Epithelial cell of proximal tubule (primary cell): ENCODE measurements around the gene DDX24. TPM values are rescaled to one million over a fixed set of nuclear protein-coding genes. Genes with fewer than 3 reads are reported as not detected.

Experiments
- DNase-seq: peaks from one replicate; pipeline ENCODE4 v3.0.0-alpha.2; 2011; ENCODE audit warnings: low read depth
- H3K4me3 ChIP-seq: 2 replicates; pipeline ENCODE4 v1.5.1; 2011; ENCODE audit warnings: low read depth, mild to moderate bottlenecking, low read length
- total RNA-seq: library from RNA; depleted of rRNA; stranded (reverse); fragments of >200 nt; gene quantifications from 2 replicates; pipeline ENCODE4 v1.2.3, GENCODE V29; 2015
- TF ChIP-seq, protein P1 (sequence below): conservative IDR thresholded peaks from 2 replicates; pipeline ENCODE4 v1.5.1; 2012; ENCODE audit warnings: low read depth, mild to moderate bottlenecking, low read length

Gene DDX24
- total RNA-seq, 1 donor from 2014 or later: 121 TPM

DNA sequence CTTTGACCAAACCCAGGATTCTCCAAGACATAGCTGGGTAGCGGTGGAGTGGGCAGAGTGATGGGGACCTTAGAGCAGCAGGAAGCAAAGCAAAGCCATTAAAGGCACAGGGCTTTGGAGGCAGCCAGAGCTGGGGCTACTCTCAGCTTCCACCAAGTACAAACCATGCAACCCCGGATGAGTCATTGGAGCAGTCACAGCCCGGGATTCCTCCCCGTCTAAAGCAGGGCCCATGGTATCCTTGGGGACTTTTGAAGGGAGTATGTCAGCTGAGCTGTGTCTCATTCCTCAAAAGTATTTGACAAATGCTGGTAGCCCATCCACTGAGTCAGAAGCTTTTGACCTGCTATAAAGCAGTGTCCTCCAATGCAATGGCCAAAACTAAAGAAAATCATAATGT is 19.8 kb upstream of the DDX24 start:
- peak; percentile 48 for DNase-seq
- TF ChIP-seq, protein P1, sequence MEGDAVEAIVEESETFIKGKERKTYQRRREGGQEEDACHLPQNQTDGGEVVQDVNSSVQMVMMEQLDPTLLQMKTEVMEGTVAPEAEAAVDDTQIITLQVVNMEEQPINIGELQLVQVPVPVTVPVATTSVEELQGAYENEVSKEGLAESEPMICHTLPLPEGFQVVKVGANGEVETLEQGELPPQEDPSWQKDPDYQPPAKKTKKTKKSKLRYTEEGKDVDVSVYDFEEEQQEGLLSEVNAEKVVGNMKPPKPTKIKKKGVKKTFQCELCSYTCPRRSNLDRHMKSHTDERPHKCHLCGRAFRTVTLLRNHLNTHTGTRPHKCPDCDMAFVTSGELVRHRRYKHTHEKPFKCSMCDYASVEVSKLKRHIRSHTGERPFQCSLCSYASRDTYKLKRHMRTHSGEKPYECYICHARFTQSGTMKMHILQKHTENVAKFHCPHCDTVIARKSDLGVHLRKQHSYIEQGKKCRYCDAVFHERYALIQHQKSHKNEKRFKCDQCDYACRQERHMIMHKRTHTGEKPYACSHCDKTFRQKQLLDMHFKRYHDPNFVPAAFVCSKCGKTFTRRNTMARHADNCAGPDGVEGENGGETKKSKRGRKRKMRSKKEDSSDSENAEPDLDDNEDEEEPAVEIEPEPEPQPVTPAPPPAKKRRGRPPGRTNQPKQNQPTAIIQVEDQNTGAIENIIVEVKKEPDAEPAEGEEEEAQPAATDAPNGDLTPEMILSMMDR: no peak
- no peak overlapping the region for H3K4me3 ChIP-seq

- no peak for DNase-seq
- TF ChIP-seq, protein P1: no peak
- H3K4me3 ChIP-seq: no peak overlapping the region
Measured at GRCh38 chr14:94099006-94099405, 18.0 kb upstream of the DDX24 start.

DNA sequence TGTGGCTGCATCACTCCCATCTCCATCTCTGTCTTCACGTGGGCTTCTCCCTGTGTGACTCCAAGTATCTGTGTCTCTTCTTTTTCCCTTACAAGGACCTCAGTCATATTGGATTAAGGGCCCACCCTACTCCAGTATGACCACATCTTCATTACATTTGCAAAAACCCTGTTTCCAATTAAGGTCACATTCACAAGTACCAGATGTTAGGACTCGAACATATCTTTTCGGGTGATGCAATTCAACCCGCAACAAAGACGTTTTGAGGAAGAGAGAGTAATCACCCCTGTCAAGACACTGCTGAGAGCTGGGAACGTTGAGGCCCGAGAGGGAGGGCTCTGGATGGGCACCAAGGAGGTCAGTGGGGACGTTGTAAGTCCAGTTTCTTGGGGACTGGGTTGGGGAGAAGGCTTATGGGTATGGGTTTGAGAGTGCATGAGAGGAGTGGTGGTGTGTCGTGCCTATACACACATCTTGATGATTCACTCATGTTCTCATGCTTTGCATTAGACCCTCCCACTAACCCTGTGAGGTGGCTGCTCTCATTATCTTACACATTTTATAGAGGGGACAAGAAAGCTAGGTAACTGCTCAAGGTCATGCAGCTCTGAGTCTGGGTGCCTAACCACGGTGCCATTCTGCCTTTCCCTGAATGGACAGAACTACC is 17.5 kb upstream of the DDX24 start:
- H3K4me3 ChIP-seq: no peak overlapping the region
- TF ChIP-seq, protein P1: no peak
- DNase-seq: no peak

GRCh38 chr14:94097091-94097490 is 16.1 kb upstream of the DDX24 start:
- H3K4me3 ChIP-seq: no peak overlapping the region
- TF ChIP-seq, protein P1: no peak
- DNase-seq: no peak

DNA sequence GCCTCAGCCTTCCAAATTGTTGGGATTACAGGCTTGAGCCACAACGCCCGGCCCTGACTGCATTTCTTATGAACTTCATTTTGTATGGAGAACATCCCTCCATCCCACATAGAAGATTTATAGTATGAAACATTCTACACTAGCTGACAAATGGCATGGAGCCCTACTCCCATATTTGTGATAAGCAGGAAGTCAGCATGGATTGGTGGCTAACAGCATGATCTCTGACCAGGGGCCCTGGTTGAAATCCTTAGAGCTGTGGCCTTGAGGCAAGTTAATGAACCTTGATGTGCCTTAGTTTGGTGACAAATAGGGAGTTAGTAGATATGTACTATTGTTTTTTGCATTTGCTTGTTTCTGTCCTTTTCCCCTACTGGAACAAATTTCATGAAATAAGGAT is 12.4 kb upstream of the DDX24 start:
- H3K4me3 ChIP-seq: no peak overlapping the region
- DNase-seq: no peak
- TF ChIP-seq, protein P1: no peak

DNA sequence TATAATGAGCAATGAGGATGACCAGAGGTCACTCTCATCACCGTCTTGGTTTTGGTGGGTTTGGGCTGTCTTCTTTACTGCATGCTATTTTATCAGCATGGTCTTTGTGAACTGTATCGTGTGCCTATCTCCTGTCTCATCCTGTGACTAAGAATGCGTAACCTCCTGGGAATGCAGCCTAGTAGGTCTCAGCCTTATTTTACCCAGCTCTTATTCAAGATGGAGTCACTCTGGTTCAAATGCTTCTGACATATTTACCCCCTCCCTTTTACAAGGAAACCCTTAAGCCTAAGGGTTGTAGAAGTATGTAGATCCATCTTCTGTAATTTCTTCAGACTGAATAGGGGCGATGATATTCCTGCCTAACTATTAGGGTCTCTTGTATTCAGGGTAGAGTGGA is 8.5 kb upstream of the DDX24 start:
- TF ChIP-seq, protein P1: no peak
- H3K4me3 ChIP-seq: no peak overlapping the region
- DNase-seq: no peak

DNA sequence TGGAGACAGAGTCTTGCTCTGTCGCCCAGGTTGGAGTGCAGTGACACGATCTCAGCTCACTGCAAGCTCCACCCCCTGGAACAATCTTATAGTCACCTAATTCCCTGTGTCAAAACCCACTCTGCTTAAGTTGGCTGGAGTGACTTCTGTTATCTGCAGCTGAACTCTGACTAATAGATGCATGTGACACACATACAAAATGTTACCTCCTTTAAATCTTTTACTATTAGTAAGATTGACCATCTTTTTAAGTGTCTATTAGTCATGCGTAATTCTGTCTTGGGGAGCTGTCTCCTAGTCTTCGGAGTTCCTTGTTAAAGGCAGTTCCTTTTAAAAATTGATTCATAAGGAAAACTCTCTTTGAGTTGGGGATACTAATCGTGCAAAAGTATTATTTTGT is 7.5 kb upstream of the DDX24 start:
- TF ChIP-seq, protein P1: no peak
- DNase-seq: no peak

More for the DNA sequence above, 7.5 kb upstream of the DDX24 start:
- no peak overlapping the region for H3K4me3 ChIP-seq
